Suppressor macrophage treated with lipopolysaccharide for 1 hour (primary cell): ENCODE data around the gene BACE2.

Experiments used
- DNase-seq, 3 donors: peaks; one replicate each; pipeline ENCODE4 v3.0.0-alpha.2; 2020 to 2022

Gene BACE2

DNA sequence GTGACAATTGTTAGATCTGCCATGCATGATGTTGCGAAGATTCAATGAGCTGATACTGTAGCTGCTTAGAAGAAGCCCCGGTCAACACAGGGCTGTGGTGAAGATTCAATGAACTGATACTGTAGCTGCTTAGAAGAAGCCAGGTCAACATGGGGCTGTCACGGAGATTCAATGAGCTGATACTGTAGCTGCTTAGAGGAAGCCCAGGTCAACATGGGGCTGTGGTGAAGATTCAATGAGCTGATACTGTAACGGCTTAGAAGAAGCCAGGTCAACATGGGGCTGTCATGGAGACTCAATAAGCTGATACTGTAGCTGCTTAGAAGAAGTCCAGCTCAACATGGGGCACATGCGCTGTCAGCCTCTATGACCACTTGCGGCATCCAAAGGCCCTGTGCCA is 18.8 kb upstream of the BACE2 start:
- no peak for DNase-seq

- DNase-seq, result peak; percentile 24 to 39 (median 29)
Measured at GRCh38 chr21:41152147-41152546, 15.8 kb upstream of the BACE2 start.

DNA sequence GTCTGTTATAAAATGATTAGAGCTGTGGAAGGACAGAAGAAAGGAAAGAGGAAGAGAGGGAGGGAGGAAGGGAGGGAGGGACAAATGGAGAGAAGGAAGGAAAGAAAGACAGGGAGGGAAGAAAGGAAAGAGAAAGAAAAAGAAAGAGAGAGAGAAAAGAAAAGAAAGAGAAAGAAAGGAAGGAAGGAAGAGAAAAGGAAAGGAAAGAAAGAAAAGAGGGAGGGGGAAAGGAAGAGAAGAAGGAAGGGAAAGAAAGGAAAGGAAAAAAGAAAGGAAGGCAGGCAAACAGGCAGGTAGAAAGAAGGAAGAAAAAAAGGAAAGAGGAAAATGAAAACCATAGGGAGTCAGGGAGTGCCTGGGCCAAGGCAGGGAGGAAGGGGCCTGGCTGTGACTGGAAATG is 14.5 kb upstream of the BACE2 start:
- no peak for DNase-seq

- no peak for DNase-seq
Measured at GRCh38 chr21:41156142-41156541, 11.8 kb upstream of the BACE2 start.

DNA sequence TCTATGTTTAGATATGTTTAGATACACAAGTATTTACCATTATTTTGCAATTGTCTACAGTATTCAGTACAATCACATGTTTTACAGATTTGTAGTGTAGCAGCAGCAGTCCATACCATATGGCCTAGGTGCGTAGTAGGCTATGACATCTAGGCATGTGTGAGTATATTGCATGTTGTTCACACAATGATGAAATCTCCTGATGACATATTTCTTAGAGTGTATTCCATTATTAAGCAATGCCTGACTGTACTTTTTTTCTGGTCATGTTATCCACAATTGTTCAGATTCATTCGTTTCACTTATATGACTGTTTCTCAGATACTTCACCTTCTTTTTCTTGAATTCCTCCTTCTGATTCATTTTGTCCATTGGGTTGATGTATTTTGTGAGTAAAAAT is 9.9 kb upstream of the BACE2 start:
- peak in 2 of 3 donors; percentile 44 to 66 for DNase-seq

GRCh38 chr21:41160036-41160435 is 7.9 kb upstream of the BACE2 start:
- DNase-seq, result no peak

- no peak for DNase-seq
Measured at GRCh38 chr21:41161428-41161827, 6.5 kb upstream of the BACE2 start.

DNA sequence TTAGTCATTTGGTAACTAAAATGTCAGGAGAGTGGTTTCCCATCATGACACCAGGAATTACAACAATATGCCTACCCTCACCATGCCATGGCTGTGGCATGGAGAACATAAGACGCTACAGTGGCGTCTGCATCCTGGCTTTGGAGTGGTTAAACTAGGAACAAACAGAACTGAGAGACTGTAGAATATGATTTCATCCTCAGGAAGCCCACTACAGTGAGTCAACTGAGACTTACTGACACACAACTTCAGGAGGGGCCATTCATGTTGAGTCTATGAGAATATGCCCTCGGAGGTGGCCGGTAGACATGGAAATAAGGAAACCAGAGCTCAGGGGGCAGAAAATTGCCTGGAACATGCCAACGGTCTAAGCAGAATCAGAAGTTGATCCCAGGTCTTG is 5.9 kb upstream of the BACE2 start:
- no peak for DNase-seq

GRCh38 chr21:41163091-41163490 is 4.9 kb upstream of the BACE2 start:
- no peak for DNase-seq

GRCh38 chr21:41164052-41164451 is 3.9 kb upstream of the BACE2 start:
- DNase-seq, result no peak

GRCh38 chr21:41164981-41165655 is 2.8 kb upstream of the BACE2 start:
- DNase-seq, result no peak

GRCh38 chr21:41166884-41167283 is 1.1 kb upstream of the BACE2 start:
- DNase-seq, result no peak

GRCh38 chr21:41168391-41169257 is 664 bp downstream of the BACE2 start:
- DNase-seq, result peak in 2 of 3 donors; percentile 20 to 33

DNA sequence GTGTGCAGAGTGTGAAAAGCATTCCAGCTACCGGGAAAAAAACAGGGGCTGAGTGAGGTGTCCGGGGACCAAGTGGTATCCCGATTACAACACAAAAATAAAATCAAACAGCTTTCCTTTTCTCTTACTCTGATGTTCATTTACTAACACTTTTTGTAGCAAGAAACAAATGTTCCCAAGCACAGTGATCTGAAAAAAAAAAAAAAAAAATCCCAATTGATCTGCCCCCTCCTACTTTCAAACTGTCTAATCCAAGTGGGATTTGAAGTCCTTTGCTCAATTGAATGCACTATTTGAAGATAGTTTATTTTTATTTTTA is 1.3 kb downstream of the BACE2 start:
- no peak for DNase-seq

DNA sequence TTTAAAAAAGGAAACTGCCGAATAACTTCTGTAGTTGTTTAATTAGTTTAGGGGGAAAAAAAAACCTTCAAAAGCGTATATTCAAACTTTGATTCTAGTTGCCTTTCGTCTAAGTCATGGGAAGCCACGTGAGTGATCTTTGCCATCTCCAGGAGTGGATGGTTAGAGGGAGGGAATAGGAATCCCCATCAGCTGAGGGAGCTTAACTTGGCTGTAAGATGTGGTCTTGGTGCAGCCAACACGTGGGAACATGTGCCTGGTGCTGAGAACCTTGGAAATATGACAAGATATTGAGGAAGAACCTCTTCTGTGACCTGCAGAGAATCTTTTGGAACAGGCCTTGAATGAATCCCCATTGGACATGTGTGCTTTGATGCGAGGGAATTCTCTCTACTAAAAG is 1.7 kb downstream of the BACE2 start:
- DNase-seq, result no peak

DNA sequence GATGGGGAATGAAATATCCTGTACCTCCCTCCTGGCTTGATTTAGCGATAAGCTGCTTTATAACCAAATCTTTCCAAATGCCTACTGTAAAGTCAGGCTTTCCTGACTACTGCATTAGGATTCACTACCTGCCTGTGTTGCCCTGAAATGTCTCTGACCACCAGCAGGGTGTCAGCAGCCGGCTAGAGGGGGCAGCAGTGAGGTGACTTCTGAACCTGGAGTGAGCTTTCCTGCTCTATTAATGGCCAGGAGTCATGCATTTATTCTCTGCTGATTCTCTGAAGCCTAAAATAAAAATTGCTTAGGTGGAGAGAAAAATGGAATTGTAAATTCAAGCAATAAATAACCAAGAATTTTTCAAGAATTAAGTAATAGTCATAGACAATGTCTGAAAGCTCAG is 2.5 kb downstream of the BACE2 start:
- peak in 2 of 3 donors; percentile 19 to 27 for DNase-seq

DNA sequence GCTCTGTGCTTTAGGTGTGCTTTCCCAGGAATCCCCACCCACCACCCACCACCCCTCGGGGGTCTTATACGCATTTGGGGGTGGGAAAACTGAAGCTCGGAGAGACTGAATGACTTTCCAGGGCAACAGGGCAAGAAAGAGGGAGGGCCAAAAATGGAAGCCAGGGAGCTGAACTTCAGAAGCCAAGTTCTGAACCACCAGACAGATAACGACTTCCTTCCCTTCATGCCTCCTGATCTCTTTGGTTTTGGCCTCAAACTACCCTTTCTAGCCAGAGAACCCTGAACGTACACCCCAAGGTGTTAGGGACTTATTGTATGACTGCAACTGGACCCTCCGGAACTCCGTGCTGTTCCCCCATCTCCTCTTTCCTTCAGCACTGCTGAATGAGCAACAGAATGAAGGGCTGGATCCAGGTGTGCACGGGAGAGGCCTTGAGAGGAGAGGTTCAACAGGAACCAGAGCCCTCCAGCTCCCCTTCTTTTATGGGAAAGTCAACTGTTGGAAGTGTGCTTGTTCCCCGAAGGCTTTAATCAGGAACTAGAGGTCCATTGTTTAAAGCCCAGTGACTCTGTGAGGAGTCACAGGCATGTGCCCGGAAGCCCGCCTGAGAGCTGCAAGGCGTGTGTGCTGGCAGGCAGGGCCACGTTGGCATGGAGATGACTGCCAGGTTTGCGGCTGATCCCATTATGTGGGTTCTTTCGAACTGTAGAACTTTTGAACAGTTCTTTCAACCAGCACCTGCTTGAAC is 3.1 kb downstream of the BACE2 start:
- DNase-seq, result no peak

DNA sequence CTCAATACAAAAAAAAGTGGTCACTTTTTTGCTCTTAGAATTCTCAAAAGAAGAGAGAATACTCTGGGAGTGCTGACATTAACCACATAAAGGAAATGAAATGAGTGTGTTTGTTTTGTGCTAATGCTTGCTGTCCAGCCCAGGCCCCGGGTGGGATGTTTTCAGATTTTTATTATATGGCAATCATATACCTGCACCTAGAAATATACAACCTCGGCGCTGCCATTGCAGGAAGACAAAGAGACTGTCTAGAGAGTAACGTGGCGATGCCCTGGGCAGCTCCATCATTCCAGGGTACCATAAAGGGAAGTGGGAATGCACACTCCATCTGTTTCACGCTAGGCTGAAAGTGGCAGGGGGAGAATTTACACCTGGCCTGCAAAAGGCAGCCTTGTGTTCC is 7.1 kb downstream of the BACE2 start:
- DNase-seq, result no peak

GRCh38 chr21:41176846-41177245 is 8.9 kb downstream of the BACE2 start:
- no peak for DNase-seq

DNA sequence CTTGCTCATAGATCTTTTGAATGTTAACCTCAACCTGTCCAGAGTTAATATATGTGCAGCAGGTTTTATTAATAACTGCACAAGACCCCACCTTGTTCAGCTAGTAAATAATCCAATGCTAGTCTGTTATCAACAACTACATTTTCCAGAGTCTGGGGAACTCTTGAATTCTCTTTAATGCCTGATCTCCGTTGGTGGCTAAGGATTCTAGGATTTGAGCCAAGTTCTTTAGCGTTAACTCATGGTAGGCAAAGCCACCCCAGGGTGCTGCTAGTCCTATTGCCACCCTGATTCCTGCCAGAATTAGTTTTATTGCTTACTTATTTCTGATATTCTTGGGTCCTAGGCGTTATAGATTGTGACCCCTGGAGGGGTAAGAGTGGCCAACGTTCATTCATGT is 12.8 kb downstream of the BACE2 start:
- DNase-seq, result no peak

DNA sequence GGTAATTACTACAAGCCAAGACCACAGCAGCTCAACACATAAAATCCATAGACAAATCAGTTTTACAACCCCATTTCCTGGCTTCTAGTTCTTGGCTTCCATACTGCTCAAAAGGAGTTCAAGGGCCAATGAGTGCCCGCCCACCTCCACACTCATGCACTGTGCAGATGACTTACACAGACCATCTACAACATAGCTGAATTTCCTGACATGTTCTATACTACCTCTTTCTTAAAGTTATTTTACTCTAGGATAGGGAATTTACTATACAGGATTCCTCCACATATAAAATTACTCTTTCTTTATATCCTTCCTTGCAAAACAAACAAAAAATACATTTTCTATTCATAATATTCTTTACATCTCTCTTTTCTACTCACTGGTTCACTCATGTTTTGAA is 14.6 kb downstream of the BACE2 start:
- no peak for DNase-seq

DNA sequence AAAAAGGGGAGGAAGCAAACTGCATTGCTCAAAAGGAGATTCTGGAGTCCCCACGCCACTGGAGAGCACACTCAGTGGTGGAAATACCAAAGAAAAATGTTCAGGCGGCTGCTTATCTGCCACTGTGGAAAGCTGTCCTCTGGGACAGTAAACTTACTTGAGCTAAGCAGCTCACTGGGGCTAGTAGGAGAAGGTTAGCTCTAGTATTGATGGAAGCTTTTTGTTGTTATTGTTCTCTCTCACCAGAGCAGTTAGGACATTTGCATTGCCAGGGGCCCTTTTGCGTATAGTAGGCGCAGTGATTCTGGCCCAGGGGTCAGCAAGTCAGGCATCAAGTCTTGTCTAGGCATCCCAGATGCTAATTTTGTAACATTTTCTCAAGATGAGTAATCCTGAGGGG is 15.6 kb downstream of the BACE2 start:
- DNase-seq, result no peak

GRCh38 chr21:41185802-41186201 is 17.8 kb downstream of the BACE2 start:
- no peak for DNase-seq
